Natural killer cell (primary cell): ENCODE results near the gene ADPRH. TPM values are rescaled to one million over a fixed set of nuclear protein-coding genes. Genes with fewer than 3 reads are reported as not detected.

Experiments
- ATAC-seq, 3 donors: fragments of 150-1000 bp in 2 of 3; fragments of 200-7000 bp in 1 of 3; cut with Tn5 transposase; 1 replicate in 1 of 3; 2 replicates in 2 of 3; pipeline ENCODE4 v1.10.0; 2021; ENCODE audit warnings: mild to moderate bottlenecking in 2 of 3, moderate library complexity in 2 of 3
- DNase-seq, 2 donors: peaks; one replicate each; pipeline versions ENCODE4 v3.0.0 to v3.0.0-alpha.2; 2013 to 2021; ENCODE audit warnings: mixed read lengths in 1 of 2
- H3K27ac ChIP-seq: one replicate; pipeline ENCODE4 v1.5.1; 2013; ENCODE audit warnings: mild to moderate bottlenecking, low read length
- H3K27me3 ChIP-seq: one replicate; pipeline ENCODE4 v1.6.1; 2013; ENCODE audit warnings: low read length; ENCODE audit not compliant: control insufficient read depth, insufficient read depth
- H3K36me3 ChIP-seq: one replicate; pipeline ENCODE4 v1.6.1; 2013; ENCODE audit warnings: low read length; ENCODE audit not compliant: control insufficient read depth, insufficient read depth
- H3K4me1 ChIP-seq: one replicate; pipeline ENCODE4 v1.6.1; 2013; ENCODE audit warnings: low read length; ENCODE audit not compliant: control insufficient read depth, insufficient read depth
- H3K4me3 ChIP-seq: one replicate; pipeline ENCODE4 v1.5.1; 2013; ENCODE audit warnings: low read length
- H3K9me3 ChIP-seq: one replicate; pipeline ENCODE4 v1.6.1; 2013; ENCODE audit warnings: low read length; ENCODE audit not compliant: control insufficient read depth, insufficient read depth
- H3K27ac Mint-ChIP-seq, 2 donors: one replicate each; pipeline ENCODE4 v1.8.0; 2022; ENCODE audit warnings: mild to moderate bottlenecking in 2 of 2, mixed read lengths in 2 of 2, moderate library complexity in 1 of 2
- H3K27me3 Mint-ChIP-seq, 2 donors: one replicate each; pipeline ENCODE4 v1.8.0; 2022; ENCODE audit warnings: low read depth in 2 of 2, mixed read lengths in 2 of 2
- H3K36me3 Mint-ChIP-seq: one replicate; pipeline ENCODE4 v1.8.0; 2022; ENCODE audit warnings: mixed read lengths
- H3K4me1 Mint-ChIP-seq, 2 donors: one replicate each; pipeline ENCODE4 v1.8.0; 2022; ENCODE audit warnings: mixed read lengths in 2 of 2
- H3K4me3 Mint-ChIP-seq: one replicate; pipeline ENCODE4 v1.8.0; 2022; ENCODE audit warnings: mild to moderate bottlenecking, moderate library complexity, mixed read lengths
- H3K9me3 Mint-ChIP-seq, 2 donors: one replicate each; pipeline ENCODE4 v1.8.0; 2022; ENCODE audit warnings: mixed read lengths in 2 of 2
- WGBS: methylation state at CpG from one replicate; pipeline ENCODE4 v1.1.7; 2013; ENCODE audit warnings: missing lambda C conversion rate; ENCODE audit not compliant: insufficient coverage; 5-methylcytosine and 5-hydroxymethylcytosine counted together
- intact Hi-C: fragments of 100-400 bp; cut with micrococcal nuclease; formaldehyde crosslinking; loops from one replicate; pipeline ENCODE4 v1.14.2; 2022
- total RNA-seq, 4 donors: library from RNA; stranded (reverse); fragments of 120-200 nt in 1 of 4; gene quantifications; one replicate each; pipeline versions ENCODE4 v1.2.3 to v1.2.4, GENCODE V29; 2013 to 2022
- TF ChIP-seq, protein P1 (sequence below): fragments of 200-600 bp; IDR thresholded peaks from one replicate; pipeline ENCODE4 v1.8.0; 2022; ENCODE audit warnings: antibody characterized with exemption

The ADPRH gene
- total RNA-seq, 3 donors from 2014 or later (not counting 1 experiment from before 2014, with no cell fraction given): 3.8 to 6.2 (median 4.5) TPM

DNA sequence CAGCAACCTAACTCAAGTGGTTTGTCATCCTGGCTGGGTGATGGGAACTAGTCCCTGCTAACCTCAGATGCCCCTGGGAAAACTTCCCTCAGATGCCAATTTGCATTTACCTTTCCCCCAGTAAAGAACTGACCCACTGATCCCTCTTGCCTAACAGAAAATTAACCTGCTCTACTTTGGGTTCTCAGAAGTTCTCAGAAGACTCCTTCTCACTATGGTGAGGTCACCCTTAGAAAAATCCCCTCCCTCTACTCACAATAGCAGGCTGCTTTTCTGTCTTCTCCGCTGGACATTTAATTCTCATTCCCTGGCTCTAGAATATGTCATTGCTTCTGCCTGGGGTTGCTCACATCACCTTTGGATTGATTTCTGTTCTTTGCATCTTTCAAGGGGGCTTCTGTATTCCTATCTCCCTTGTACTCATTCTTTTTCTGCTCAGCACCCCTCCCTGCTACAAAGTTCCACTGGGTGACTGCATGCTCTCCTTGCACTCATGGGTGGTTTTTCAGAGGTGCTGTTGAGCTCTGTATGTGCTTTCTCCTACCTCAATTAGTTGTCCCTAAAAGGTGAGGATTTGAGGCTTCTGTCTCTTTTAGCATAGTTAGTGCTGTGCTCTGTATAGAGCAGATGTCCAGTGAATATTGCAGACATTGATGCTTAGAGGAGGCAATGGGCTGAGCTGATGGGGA, 19.3 kb downstream of the ADPRH start:
- intact Hi-C loops: no loop called here
- H3K4me3 Mint-ChIP-seq: no peak overlapping the region

DNA sequence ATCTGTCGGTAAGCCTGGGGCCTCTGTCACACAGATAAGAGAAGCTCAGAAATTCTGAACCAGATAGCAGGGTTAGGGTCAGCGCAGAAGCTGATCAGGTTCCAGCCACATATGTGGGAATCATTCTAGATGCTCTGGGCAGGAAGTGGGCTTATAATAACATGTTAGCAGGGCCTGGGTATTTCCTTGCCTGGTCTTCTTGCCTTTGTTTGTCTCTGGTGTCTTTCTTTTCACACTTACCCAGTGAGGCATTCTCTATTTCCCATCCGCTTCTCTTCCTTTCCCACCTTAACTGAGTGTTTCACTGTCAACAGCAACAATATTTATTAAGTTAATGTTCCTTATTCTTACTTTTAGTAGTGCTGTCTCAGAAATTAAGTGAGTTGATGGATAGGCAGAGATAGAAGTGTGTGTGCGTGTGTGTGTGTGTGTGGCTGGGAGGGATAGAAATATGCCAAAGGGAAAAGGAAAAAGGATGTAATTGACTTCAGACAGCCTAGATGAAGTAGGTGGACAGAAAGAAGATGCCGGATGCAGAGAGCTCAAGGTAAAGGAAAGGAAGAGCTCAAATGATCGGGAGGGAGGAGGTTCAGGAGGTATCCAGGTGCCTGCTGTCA, 20.4 kb downstream of the ADPRH start:
- H3K4me1 ChIP-seq: peaks cover 9% of the 10 kb centered on the region
- intact Hi-C loops: no loop called here
- no peaks in the 10 kb centered on the region for H3K9me3 ChIP-seq
- TF ChIP-seq, protein P1, sequence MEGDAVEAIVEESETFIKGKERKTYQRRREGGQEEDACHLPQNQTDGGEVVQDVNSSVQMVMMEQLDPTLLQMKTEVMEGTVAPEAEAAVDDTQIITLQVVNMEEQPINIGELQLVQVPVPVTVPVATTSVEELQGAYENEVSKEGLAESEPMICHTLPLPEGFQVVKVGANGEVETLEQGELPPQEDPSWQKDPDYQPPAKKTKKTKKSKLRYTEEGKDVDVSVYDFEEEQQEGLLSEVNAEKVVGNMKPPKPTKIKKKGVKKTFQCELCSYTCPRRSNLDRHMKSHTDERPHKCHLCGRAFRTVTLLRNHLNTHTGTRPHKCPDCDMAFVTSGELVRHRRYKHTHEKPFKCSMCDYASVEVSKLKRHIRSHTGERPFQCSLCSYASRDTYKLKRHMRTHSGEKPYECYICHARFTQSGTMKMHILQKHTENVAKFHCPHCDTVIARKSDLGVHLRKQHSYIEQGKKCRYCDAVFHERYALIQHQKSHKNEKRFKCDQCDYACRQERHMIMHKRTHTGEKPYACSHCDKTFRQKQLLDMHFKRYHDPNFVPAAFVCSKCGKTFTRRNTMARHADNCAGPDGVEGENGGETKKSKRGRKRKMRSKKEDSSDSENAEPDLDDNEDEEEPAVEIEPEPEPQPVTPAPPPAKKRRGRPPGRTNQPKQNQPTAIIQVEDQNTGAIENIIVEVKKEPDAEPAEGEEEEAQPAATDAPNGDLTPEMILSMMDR: no peak
- H3K4me3 ChIP-seq: no peak overlapping the region
- H3K4me3 Mint-ChIP-seq: no peak overlapping the region
- H3K36me3 ChIP-seq: no peaks in the 10 kb centered on the region
- no peaks in the 10 kb centered on the region for H3K27me3 Mint-ChIP-seq
- WGBS: 94% methylated on average over 5 of the region's 6 CpGs
- DNase-seq: no peak
- no peaks in the 10 kb centered on the region for H3K4me1 Mint-ChIP-seq
- H3K9me3 Mint-ChIP-seq: no peaks in the 10 kb centered on the region
- no peak overlapping the region for H3K27ac Mint-ChIP-seq
- H3K27me3 ChIP-seq: no peaks in the 10 kb centered on the region
- no peaks in the 10 kb centered on the region for H3K36me3 Mint-ChIP-seq
- no peak overlapping the region for H3K27ac ChIP-seq
- ATAC-seq: no peak

More for the DNA sequence above, 19.3 kb downstream of the ADPRH start:
- H3K4me1 ChIP-seq: peaks cover 9% of the 10 kb centered on the region
- no peaks in the 10 kb centered on the region for H3K9me3 ChIP-seq
- DNase-seq (no peak), ATAC-seq (no peak)
- TF ChIP-seq, protein P1: no peak
- no peaks in the 10 kb centered on the region for H3K36me3 ChIP-seq
- H3K27me3 Mint-ChIP-seq: no peaks in the 10 kb centered on the region
- no peaks in the 10 kb centered on the region for H3K4me1 Mint-ChIP-seq
- H3K9me3 Mint-ChIP-seq: no peaks in the 10 kb centered on the region
- no peak overlapping the region for H3K27ac ChIP-seq
- H3K27ac Mint-ChIP-seq: no peak overlapping the region
- H3K27me3 ChIP-seq: no peaks in the 10 kb centered on the region
- H3K36me3 Mint-ChIP-seq: no peaks in the 10 kb centered on the region
- WGBS: 85% methylated on average over 1 of the region's 1 CpG
- no peak overlapping the region for H3K4me3 ChIP-seq

DNA sequence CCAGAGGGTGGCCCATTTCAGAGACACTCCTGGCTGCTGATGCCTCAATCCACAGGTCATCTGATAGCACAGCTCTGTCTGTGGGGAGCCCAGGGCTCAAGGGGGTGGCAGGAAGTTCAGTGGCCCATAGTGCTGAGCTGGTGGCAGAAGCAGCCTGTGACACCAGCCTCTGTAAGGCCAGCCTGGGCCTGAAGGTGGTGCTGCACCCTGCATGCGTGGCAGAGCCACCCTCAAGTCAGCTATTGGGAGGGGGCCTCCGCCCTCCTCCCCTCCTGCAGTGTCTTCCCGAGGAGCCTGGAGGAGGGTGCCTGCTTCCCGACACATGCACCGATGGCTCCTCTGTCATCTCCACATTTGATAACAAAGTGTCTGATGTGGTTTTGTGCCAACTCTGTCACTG, 21.4 kb downstream of the ADPRH start:
- Mint-ChIP-seq H3K36me3 (no peaks in the 10 kb centered on the region), H3K4me3 (no peak overlapping the region), H3K27me3 (no peaks in the 10 kb centered on the region), H3K4me1 (no peaks in the 10 kb centered on the region), H3K9me3 (no peaks in the 10 kb centered on the region), H3K27ac (no peak overlapping the region)
- Histone ChIP-seq H3K27me3 (no peaks in the 10 kb centered on the region), H3K36me3 (no peaks in the 10 kb centered on the region), H3K4me3 (no peak overlapping the region), H3K9me3 (no peaks in the 10 kb centered on the region), H3K4me1 (peaks cover 8% of the 10 kb centered on the region), H3K27ac (no peak overlapping the region)
- intact Hi-C loops: no loop called here
- 51% methylated on average over 5 of the region's 5 CpGs for WGBS
- ATAC-seq (peak; percentile 64 to 78 (median 66)), DNase-seq (peak in 1 of 2 donors; percentile 34)
- TF ChIP-seq, protein P1: no peak
